WTC11 (cell line): Measurements from ENCODE around the gene ADGRD2. TPM values are rescaled to one million over a fixed set of nuclear protein-coding genes. Genes with fewer than 3 reads are reported as not detected.

ENCODE experiments used
- ATAC-seq: fragments of 200-7000 bp; cut with Tn5 transposase; 2 replicates; pipeline ENCODE4 v1.10.0; 2021; ENCODE audit warnings: mild to moderate bottlenecking, moderate library complexity
- CTCF ChIA-PET: fragments of 300-600 bp; sonication (Branson Sonifier 250); formaldehyde crosslinking; loops from one replicate; lab custom pipeline; 2021; ENCODE audit warnings: antibody characterized with exemption; lab: Charles Lee
- POLR2A ChIA-PET: fragments of 350-600 bp; sonication (Branson Sonifier 250); formaldehyde crosslinking; loops from one replicate; lab custom pipeline; 2021; ENCODE audit warnings: antibody characterized with exemption; lab: Charles Lee
- DNase-seq: peaks from one replicate; pipeline ENCODE4 v3.0.0; 2021; ENCODE audit warnings: low spot score
- H3K27ac Mint-ChIP-seq: 2 replicates; pipeline ENCODE4 v1.8.0; 2021; ENCODE audit warnings: mixed read lengths
- H3K27me3 Mint-ChIP-seq: 2 replicates; pipeline ENCODE4 v1.8.0; 2021; ENCODE audit warnings: low read depth, mild to moderate bottlenecking, moderate library complexity, mixed read lengths
- H3K36me3 Mint-ChIP-seq: 2 replicates; pipeline ENCODE4 v1.8.0; 2021; ENCODE audit warnings: mixed read lengths
- H3K4me1 Mint-ChIP-seq: 2 replicates; pipeline ENCODE4 v1.8.0; 2022; ENCODE audit warnings: mixed read lengths
- H3K4me3 Mint-ChIP-seq: 2 replicates; pipeline ENCODE4 v1.8.0; 2021; ENCODE audit warnings: mild to moderate bottlenecking, moderate library complexity, mixed read lengths
- H3K9me3 Mint-ChIP-seq: 2 replicates; pipeline ENCODE4 v1.8.0; 2021; ENCODE audit warnings: mixed read lengths
- ATF1 ChIP-seq: sonication (generic); formaldehyde crosslinking; IDR thresholded peaks from 2 replicates; pipeline ENCODE4 v1.8.1; 2023; ENCODE audit warnings: mild to moderate bottlenecking, moderate library complexity, missing genetic modification reagents
- CBFB ChIP-seq: sonication (generic); formaldehyde crosslinking; IDR thresholded peaks from 2 replicates; pipeline ENCODE4 v1.8.1; 2022; ENCODE audit warnings: mild to moderate bottlenecking, low read depth, missing genetic modification reagents
- GABPB1 ChIP-seq: sonication (generic); formaldehyde crosslinking; IDR thresholded peaks from 2 replicates; pipeline ENCODE4 v1.8.1; 2023; ENCODE audit warnings: mild to moderate bottlenecking, missing genetic modification reagents
- MXD4 ChIP-seq: fragments of 250-450 bp; sonication (Bioruptor Pico); IDR thresholded peaks from 2 replicates; pipeline ENCODE4 v1.8.0; 2021; ENCODE audit warnings: mild to moderate bottlenecking, moderate library complexity, borderline replicate concordance
- NFYB ChIP-seq: sonication (generic); formaldehyde crosslinking; conservative IDR thresholded peaks from 2 replicates; pipeline ENCODE4 v1.8.0; 2022; ENCODE audit warnings: low read depth, missing genetic modification reagents
- RORB ChIP-seq: fragments of 250-450 bp; sonication (Bioruptor Pico); IDR thresholded peaks from 2 replicates; pipeline ENCODE4 v1.9.0; 2021; ENCODE audit warnings: mild to moderate bottlenecking
- ZNF121 ChIP-seq: sonication (generic); formaldehyde crosslinking; IDR thresholded peaks from 2 replicates; pipeline ENCODE4 v1.8.0; 2023; ENCODE audit warnings: missing genetic modification reagents
- ZNF423 ChIP-seq: fragments of 250-450 bp; sonication (Bioruptor Pico); IDR thresholded peaks from 2 replicates; pipeline ENCODE4 v2.1.2; 2022; ENCODE audit warnings: mild to moderate bottlenecking, moderate library complexity
- total RNA-seq: library from RNA; stranded (reverse); gene quantifications from 3 replicates; pipeline ENCODE4 v1.2.3, GENCODE V29; 2021
- TF ChIP-seq, protein P1 (sequence below): fragments of 250-450 bp; sonication (Bioruptor Pico); IDR thresholded peaks from 2 replicates; pipeline ENCODE4 v1.9.0; 2021; ENCODE audit warnings: mild to moderate bottlenecking, borderline replicate concordance
- TF ChIP-seq, protein P2 (sequence below): sonication (generic); formaldehyde crosslinking; IDR thresholded peaks from 2 replicates; pipeline ENCODE4 v1.8.0; 2022; ENCODE audit warnings: mild to moderate bottlenecking, missing genetic modification reagents
- TF ChIP-seq, protein P3 (sequence below): sonication (generic); formaldehyde crosslinking; IDR thresholded peaks from 2 replicates; pipeline ENCODE4 v1.8.0; 2022; ENCODE audit warnings: mild to moderate bottlenecking, missing genetic modification reagents
- TF ChIP-seq, protein P4 (sequence below): sonication (generic); formaldehyde crosslinking; IDR thresholded peaks from 2 replicates; pipeline ENCODE4 v1.8.1; 2023; ENCODE audit warnings: mild to moderate bottlenecking, missing genetic modification reagents
- TF ChIP-seq, protein P5 (sequence below): sonication (generic); formaldehyde crosslinking; IDR thresholded peaks from 2 replicates; pipeline ENCODE4 v1.8.1; 2022; ENCODE audit warnings: mild to moderate bottlenecking, moderate library complexity, missing genetic modification reagents
- TF ChIP-seq, protein P6 (sequence below): sonication (generic); formaldehyde crosslinking; IDR thresholded peaks from 2 replicates; pipeline ENCODE4 v1.8.1; 2022; ENCODE audit warnings: low read depth, missing genetic modification reagents, borderline replicate concordance
- TF ChIP-seq, protein P7 (sequence below): sonication (generic); formaldehyde crosslinking; IDR thresholded peaks from 2 replicates; pipeline ENCODE4 v1.8.1; 2023; ENCODE audit warnings: mild to moderate bottlenecking, missing genetic modification reagents, moderate library complexity
- TF ChIP-seq, protein P8 (sequence below): fragments of 250-450 bp; sonication (Bioruptor Pico); IDR thresholded peaks from 2 replicates; pipeline ENCODE4 v1.8.0; 2021; ENCODE audit warnings: mild to moderate bottlenecking

ADGRD2 gene
- total RNA-seq, 1 experiment from 2014 or later: 0.61 TPM

DNA sequence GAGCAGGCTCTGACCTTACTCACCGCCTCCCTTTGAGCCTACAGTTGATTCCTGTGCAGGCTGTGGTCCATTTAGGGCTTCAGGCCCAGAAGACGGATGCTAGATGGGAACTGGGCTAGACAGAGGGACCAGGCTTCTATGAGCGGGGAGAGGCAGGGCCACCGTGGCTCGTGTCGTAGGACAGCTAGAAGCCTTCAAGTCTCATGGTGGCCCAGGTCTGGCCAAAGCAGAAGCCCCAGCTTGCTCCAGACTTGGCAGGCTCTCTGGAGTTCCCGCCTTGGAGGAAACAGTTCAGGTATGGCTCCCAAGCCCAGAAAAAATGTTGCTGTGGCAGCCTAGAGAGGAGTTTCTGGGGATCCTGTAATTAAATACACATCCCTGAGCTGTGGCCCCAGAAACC, 67.9 kb downstream of the ADGRD2 start (continued):
- no peak for TF ChIP-seq MXD4 (CRISPR knock-in tag)
- TF ChIP-seq, protein P1, sequence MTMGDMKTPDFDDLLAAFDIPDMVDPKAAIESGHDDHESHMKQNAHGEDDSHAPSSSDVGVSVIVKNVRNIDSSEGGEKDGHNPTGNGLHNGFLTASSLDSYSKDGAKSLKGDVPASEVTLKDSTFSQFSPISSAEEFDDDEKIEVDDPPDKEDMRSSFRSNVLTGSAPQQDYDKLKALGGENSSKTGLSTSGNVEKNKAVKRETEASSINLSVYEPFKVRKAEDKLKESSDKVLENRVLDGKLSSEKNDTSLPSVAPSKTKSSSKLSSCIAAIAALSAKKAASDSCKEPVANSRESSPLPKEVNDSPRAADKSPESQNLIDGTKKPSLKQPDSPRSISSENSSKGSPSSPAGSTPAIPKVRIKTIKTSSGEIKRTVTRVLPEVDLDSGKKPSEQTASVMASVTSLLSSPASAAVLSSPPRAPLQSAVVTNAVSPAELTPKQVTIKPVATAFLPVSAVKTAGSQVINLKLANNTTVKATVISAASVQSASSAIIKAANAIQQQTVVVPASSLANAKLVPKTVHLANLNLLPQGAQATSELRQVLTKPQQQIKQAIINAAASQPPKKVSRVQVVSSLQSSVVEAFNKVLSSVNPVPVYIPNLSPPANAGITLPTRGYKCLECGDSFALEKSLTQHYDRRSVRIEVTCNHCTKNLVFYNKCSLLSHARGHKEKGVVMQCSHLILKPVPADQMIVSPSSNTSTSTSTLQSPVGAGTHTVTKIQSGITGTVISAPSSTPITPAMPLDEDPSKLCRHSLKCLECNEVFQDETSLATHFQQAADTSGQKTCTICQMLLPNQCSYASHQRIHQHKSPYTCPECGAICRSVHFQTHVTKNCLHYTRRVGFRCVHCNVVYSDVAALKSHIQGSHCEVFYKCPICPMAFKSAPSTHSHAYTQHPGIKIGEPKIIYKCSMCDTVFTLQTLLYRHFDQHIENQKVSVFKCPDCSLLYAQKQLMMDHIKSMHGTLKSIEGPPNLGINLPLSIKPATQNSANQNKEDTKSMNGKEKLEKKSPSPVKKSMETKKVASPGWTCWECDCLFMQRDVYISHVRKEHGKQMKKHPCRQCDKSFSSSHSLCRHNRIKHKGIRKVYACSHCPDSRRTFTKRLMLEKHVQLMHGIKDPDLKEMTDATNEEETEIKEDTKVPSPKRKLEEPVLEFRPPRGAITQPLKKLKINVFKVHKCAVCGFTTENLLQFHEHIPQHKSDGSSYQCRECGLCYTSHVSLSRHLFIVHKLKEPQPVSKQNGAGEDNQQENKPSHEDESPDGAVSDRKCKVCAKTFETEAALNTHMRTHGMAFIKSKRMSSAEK (CRISPR knock-in tag): no peak
- TF ChIP-seq ZNF423: no peak
- TF ChIP-seq RORB (CRISPR knock-in tag): no peak

DNA sequence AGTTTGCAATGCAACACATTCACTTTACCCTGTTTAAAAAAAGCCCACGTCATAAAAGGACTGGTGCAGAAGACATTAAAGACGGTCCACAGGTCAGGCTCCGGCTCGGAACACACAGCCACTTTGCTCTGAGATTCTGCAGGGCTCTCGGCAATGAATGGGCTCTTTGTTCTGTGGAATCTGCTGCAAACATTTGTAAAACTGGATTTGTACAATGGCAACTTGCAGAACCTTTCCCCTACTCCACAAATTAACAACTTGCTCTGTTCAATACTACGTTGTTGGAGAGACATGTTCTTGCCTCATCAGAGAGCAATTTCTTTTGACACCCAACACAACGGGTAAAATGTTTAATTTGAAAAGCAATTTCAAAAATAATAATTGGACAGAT, 70.0 kb downstream of the ADGRD2 start:
- Mint-ChIP-seq H3K36me3 (peaks cover 46% of the 10 kb centered on the region), H3K9me3 (peaks cover 4% of the 10 kb centered on the region), H3K4me1 (0 out of 2 replicates have a peak, but pooled peaks cover 3% of the 10 kb centered on the region), H3K4me3 (no peak overlapping the region), H3K27me3 (no peaks in the 10 kb centered on the region), H3K27ac (peak overlapping the region; percentile 59; the same call in 1 of the 2 replicates)
- ATAC-seq (no peak), DNase-seq (no peak)
- no peak for TF ChIP-seq CBFB (CRISPR knock-in tag)
- TF ChIP-seq GABPB1: peak; percentile 53; the same call in 1 of the 2 replicates
- ChIA-PET POLR2A (no interaction called here), CTCF (interaction anchor here (0.7 to 1.6 kb wide), 2 partner anchors 17 to 332 kb away, joined by 3 to 10 read pairs; no protein-coding TSS in a partner anchor)

DNA sequence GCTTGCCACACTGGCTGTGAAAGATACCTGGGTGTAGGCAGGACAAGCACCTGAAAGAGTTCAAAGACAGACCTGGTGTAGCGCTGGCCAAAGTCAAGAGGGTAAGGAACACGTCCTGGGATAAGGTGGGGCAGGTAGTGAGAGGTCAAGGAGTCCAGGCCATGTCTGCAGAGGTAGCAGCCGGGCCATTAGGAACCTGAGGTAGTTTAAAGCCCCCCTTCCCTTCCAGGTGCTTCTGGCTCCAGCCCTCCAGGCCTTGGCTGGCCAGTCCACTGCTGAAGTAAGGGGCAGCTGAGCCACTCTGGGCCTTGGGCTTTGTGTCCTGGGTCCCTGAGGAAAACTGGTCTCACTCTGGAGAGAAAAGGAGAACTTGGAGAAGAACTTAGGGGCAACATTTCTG, 70.9 kb downstream of the ADGRD2 start:
- peaks cover 46% of the 10 kb centered on the region for H3K36me3 Mint-ChIP-seq
- POLR2A ChIA-PET: no interaction called here
- H3K4me3 Mint-ChIP-seq: no peak overlapping the region
- H3K27ac Mint-ChIP-seq: 0 out of 2 replicates have a peak overlapping the region, but pooled peaks have one; percentile 34
- H3K4me1 Mint-ChIP-seq: 0 out of 2 replicates have a peak, but pooled peaks cover 3% of the 10 kb centered on the region
- peaks cover 4% of the 10 kb centered on the region for H3K9me3 Mint-ChIP-seq
- no peaks in the 10 kb centered on the region for H3K27me3 Mint-ChIP-seq
- CTCF ChIA-PET: interaction anchor here (5.3 kb wide), 1 partner anchor 16 kb away, joined by 41 read pairs; no protein-coding TSS in a partner anchor
- ATAC-seq (no peak), DNase-seq (no peak)
- TF ChIP-seq, protein P2, sequence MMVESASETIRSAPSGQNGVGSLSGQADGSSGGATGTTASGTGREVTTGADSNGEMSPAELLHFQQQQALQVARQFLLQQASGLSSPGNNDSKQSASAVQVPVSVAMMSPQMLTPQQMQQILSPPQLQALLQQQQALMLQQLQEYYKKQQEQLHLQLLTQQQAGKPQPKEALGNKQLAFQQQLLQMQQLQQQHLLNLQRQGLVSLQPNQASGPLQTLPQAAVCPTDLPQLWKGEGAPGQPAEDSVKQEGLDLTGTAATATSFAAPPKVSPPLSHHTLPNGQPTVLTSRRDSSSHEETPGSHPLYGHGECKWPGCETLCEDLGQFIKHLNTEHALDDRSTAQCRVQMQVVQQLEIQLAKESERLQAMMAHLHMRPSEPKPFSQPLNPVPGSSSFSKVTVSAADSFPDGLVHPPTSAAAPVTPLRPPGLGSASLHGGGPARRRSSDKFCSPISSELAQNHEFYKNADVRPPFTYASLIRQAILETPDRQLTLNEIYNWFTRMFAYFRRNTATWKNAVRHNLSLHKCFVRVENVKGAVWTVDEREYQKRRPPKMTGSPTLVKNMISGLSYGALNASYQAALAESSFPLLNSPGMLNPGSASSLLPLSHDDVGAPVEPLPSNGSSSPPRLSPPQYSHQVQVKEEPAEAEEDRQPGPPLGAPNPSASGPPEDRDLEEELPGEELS (CRISPR knock-in tag): no peak
- TF ChIP-seq ZNF121 (CRISPR knock-in tag): no peak
- TF ChIP-seq, protein P3, sequence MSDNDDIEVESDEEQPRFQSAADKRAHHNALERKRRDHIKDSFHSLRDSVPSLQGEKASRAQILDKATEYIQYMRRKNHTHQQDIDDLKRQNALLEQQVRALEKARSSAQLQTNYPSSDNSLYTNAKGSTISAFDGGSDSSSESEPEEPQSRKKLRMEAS (CRISPR knock-in tag): no peak
- TF ChIP-seq, protein P4, sequence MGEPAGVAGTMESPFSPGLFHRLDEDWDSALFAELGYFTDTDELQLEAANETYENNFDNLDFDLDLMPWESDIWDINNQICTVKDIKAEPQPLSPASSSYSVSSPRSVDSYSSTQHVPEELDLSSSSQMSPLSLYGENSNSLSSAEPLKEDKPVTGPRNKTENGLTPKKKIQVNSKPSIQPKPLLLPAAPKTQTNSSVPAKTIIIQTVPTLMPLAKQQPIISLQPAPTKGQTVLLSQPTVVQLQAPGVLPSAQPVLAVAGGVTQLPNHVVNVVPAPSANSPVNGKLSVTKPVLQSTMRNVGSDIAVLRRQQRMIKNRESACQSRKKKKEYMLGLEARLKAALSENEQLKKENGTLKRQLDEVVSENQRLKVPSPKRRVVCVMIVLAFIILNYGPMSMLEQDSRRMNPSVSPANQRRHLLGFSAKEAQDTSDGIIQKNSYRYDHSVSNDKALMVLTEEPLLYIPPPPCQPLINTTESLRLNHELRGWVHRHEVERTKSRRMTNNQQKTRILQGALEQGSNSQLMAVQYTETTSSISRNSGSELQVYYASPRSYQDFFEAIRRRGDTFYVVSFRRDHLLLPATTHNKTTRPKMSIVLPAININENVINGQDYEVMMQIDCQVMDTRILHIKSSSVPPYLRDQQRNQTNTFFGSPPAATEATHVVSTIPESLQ (CRISPR knock-in tag): no peak
- TF ChIP-seq, protein P5, sequence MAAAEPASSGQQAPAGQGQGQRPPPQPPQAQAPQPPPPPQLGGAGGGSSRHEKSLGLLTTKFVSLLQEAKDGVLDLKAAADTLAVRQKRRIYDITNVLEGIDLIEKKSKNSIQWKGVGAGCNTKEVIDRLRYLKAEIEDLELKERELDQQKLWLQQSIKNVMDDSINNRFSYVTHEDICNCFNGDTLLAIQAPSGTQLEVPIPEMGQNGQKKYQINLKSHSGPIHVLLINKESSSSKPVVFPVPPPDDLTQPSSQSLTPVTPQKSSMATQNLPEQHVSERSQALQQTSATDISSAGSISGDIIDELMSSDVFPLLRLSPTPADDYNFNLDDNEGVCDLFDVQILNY (CRISPR knock-in tag): no peak
- TF ChIP-seq, protein P6, sequence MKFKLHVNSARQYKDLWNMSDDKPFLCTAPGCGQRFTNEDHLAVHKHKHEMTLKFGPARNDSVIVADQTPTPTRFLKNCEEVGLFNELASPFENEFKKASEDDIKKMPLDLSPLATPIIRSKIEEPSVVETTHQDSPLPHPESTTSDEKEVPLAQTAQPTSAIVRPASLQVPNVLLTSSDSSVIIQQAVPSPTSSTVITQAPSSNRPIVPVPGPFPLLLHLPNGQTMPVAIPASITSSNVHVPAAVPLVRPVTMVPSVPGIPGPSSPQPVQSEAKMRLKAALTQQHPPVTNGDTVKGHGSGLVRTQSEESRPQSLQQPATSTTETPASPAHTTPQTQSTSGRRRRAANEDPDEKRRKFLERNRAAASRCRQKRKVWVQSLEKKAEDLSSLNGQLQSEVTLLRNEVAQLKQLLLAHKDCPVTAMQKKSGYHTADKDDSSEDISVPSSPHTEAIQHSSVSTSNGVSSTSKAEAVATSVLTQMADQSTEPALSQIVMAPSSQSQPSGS (CRISPR knock-in tag): no peak
- TF ChIP-seq, protein P7, sequence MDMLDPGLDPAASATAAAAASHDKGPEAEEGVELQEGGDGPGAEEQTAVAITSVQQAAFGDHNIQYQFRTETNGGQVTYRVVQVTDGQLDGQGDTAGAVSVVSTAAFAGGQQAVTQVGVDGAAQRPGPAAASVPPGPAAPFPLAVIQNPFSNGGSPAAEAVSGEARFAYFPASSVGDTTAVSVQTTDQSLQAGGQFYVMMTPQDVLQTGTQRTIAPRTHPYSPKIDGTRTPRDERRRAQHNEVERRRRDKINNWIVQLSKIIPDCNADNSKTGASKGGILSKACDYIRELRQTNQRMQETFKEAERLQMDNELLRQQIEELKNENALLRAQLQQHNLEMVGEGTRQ: no peak
- TF ChIP-seq, protein P8, sequence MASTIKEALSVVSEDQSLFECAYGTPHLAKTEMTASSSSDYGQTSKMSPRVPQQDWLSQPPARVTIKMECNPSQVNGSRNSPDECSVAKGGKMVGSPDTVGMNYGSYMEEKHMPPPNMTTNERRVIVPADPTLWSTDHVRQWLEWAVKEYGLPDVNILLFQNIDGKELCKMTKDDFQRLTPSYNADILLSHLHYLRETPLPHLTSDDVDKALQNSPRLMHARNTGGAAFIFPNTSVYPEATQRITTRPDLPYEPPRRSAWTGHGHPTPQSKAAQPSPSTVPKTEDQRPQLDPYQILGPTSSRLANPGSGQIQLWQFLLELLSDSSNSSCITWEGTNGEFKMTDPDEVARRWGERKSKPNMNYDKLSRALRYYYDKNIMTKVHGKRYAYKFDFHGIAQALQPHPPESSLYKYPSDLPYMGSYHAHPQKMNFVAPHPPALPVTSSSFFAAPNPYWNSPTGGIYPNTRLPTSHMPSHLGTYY (CRISPR knock-in tag): no peak
- no peak for TF ChIP-seq NFYB
- TF ChIP-seq ATF1 (CRISPR knock-in tag): no peak
